Testis (tissue), 2 donors: ENCODE measurements around the gene CACNA1E.

ENCODE experiments used
- CTCF ChIP-seq, 3 experiments: fragments of 450-650 bp in 2 of 3; fragments of 200-600 bp in 1 of 3; sonication (generic) in 1 of 3; IDR thresholded peaks; one replicate each; pipeline ENCODE4 v1.5.1; 2016 to 2019; ENCODE audit warnings: antibody characterized with exemption in 3 of 3, mild to moderate bottlenecking in 2 of 3, moderate library complexity in 1 of 3
- POLR2A ChIP-seq: fragments of 450-650 bp; IDR thresholded peaks from one replicate; pipeline ENCODE4 v1.6.1; 2017; ENCODE audit warnings: antibody characterized with exemption, mild to moderate bottlenecking, moderate library complexity

GRCh38 chr1:181493166-181493565 is 9.8 kb downstream of the CACNA1E start:
- TF ChIP-seq CTCF (IDR thresholded peaks at IDR 0.05) (no peak), POLR2A (no peak)
